Left colon (tissue), 2 donors: ENCODE data around the gene NEURL2. TPM values are rescaled to one million over a fixed set of nuclear protein-coding genes. Genes with fewer than 3 reads are reported as not detected.

ENCODE experiments used
- ATAC-seq: fragments of 200-7000 bp; cut with Tn5 transposase; one replicate; pipeline ENCODE4 v1.9.1; 2020; ENCODE audit warnings: mild to moderate bottlenecking, moderate library complexity
- DNase-seq, 2 donors: peaks; one replicate each; pipeline ENCODE4 v3.0.0-alpha.2; 2020
- intact Hi-C, 2 donors: fragments of 100-400 bp; cut with DNase I in 1 of 2; cut with micrococcal nuclease in 1 of 2; formaldehyde crosslinking; loops; one replicate each; pipeline versions ENCODE4 v1.11.2 to v1.14.0; 2022; cut with DNase I, micrococcal nuclease
- total RNA-seq, 2 donors: library from RNA; stranded (reverse); fragmentation: NEBNext Ultra II Directional; extraction: Animal tissue kit (Norgen Biotek cat#: 25700); gene quantifications; one replicate each; pipeline ENCODE4 v1.2.1, GENCODE V29; 2021
- donor health status: DM: no; HTN: no; CAD: no.
- donor health status: DM: yes; HTN: yes; CAD: no.

The NEURL2 gene
- total RNA-seq, 2 donors from 2014 or later = 4.7 to 5.5 TPM

DNA sequence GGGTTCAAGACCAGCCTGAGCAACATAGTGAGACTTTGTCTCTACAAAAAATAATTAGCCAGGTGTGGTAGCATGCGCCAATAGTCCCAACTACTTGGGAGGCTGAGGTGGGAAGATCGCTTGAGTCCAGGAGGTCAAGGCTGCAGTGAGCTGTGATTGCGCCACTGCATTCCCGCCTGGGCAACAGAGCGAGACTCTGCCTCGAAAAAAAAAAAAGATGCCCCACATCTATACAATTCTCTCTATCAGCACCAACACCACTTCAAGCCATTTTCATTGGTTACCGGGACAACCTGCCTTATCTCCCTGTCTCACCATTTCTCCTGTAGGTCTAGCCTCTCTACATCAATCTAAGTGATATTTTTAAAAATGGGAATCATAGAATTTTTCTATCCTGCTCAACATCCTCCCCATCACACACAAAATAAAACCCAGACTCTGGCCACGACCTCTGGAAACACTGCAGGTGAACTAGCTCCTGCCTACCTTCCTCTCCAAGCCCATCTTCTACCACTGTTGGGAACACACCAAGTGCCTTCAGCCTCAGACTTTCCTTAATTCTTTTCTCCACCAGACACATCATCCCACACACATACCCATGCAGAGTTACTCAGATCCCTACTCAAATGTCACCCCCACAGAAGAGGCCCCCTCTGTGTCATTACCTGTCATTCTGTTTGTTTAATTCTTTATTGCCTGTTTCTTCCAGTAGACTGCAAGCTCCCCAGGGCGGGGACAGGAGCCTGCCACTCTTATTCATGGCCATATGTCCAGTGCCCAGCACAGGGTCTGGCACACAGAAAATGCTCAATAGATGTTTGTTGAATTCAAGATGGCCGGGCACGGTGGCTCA is 30.6 kb upstream of the NEURL2 start:
- intact Hi-C loops = no loop called here
- ATAC-seq (peak; percentile 39), DNase-seq (no peak)

DNA sequence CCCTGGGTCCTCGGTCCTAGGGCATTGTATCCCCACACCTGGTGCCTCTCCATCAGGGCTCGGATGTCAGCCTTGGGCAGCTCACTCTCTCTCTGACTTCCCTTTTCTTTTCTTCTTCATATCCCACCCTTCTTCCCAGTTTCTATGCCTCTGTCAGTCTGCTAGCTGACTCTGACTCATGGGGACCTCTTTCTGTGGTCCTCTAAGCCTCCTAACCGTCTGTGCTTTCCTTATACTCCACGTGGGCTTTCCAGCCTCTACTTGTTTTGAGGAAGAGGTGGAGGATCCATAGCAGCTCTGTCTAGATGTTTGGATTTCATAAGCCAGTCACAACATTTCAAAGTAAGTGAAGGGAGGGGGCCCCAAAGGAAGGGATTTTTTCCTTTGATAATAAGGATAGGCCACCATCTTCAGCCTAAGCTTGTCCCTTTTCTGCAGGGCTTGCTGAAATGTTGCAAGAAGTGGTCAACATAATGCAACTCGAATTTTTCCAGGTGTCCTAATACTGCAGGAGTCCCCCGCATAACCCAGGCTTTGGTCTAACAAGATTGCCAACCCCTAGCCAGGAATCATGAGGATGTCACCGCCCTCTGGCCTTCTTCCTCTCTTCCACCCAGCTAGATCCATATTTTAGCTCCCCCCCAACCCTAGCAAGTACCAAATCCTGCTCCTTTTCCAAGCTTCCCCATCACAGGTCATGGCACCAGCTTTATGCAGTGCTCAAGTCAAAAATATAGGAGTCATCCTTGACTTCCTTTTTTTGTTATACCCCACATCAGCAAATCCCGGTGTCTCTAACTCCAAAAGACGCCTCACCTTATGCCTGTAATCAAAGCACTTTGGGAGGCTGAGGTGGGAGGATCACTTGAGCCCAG is 29.7 kb upstream of the NEURL2 start:
- no peak for ATAC-seq
- intact Hi-C loops = no loop called here
- no peak for DNase-seq

DNA sequence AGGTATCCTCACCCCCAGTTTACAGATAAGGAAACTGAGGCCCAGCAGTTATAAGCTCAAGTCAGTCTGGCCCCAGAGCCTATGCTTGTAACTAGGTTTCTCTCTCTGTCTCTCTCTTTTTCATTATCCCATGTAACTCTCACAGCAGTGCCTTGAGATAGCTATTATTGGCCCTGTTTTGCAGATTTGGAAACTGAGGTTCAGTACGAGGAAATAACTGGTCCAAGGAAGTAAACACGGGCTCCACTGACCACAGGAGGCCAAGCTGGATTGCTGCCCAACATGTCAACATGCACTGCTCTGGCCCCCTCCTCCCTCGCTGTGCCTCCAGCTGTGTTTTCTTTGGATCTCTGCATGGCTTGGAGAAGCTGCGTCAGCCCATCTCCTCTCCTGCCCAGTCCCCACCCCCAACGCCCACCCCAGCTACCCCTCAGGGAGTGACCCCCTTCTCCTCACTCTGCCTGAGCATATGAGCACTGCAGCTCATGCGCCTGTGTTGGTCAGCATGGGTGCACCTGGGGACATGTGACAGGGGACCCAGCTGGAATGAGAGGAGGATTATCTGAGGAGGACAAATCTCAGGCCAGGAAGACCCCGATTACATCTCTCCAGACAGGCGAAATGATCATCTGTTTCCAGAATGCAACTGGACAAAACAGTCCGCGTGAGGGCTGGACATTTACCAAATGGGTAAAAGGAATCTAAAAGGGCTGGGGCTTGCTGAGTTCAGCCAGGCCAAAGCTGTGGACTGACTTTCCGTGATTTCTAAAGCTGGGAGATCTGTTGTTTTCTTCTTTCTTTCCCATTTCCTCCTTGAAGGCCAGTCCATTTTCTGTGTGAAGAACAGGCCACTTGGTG is 28.8 kb upstream of the NEURL2 start:
- intact Hi-C loops = loop anchor here in 1 of 2 donors (10.0 kb wide), 1 partner anchor 505 kb away; the partner anchor contains the start of gene PIGT
- peak; percentile 48 to 50 for DNase-seq
- no peak for ATAC-seq

DNA sequence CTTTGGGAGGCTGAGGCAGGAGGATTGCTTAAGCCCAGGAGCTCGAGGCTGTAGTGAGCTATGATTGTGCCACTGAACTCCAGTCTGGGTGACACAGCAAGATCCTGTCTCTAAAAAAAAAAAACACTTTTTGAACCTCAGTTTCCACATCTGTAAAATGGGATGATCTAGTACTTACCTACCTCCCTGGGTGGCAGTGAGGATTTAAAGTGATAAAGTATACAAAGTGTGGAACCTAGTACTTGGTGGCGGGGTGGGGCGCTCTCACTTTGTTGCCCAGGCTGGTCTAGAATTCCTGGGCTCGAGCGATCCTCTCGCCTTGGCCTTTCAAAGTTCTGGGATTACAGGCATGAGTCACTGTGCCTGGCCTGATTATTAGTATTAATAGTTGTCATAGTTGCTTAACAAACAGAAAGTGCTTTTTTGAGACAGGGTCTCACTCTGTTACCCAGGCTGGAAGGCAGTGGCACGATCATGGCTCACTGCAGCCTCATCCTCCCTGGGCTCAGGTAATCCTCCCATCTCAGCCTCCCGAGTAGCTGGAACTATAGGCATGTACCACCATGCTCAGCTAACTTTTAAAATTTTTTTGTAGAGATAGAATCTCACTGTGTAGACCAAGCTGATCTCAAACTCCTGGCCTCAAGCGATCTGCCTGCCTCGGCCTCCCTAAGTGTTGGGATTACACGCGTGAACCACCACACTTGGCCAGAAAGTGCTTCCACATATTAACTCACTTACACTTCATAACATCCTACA is 27.9 kb upstream of the NEURL2 start:
- DNase-seq = no peak
- no peak for ATAC-seq
- intact Hi-C loops = loop anchor here in 1 of 2 donors (10.0 kb wide), 1 partner anchor 504 kb away; the partner anchor contains the start of gene PIGT

DNA sequence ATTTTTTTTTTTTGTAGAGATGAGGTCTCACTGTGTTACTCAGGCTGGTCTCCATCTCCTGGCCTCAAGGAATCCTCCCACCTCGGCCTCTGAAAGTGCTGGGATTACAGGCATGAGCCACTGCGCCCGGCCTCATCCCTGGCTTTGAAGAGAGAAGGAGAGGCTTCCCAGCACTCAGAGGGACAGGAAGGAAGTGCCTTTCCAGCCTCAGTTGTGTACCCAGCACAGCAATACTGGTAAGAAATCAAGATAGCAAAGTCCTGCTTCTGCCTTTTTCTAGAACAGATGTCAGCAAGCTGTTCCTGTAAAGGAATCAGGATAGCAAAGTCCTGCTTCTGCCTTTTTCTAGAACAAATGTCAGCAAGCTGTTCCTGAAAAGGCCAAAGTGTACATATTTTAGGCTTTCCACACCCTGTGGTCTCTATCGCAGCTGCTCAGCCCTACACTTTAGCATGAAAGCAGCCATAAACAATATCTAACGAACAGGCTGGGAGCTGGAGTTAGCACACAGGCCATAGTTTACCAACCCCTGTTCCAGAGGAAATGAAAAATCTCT is 27.3 kb upstream of the NEURL2 start:
- DNase-seq (no peak), ATAC-seq (peak; percentile 65)
- intact Hi-C loops = loop anchor here in 1 of 2 donors (10.0 kb wide), 1 partner anchor 503 kb away; the partner anchor contains the start of gene PIGT

DNA sequence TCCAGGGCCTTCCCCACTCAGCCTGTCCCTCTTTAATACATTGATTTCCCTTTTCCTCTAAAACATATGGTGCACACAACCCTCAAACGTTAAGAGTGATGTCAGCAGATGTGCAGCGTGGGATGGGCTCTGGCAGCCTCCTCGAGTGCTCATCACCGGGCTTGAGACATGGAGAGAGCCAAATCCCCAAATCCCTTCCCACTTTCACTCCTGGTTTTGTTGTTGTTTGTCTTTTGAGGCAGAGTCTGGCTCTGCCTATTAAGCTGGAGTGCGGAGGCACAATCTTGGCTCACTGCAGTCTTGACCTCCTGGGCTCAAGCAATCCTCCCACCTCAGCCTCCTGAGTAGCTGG is 26.8 kb upstream of the NEURL2 start:
- intact Hi-C loops = loop anchor here in 1 of 2 donors (10.0 kb wide), 1 partner anchor 503 kb away; the partner anchor contains the start of gene PIGT
- ATAC-seq = no peak
- DNase-seq = no peak

DNA sequence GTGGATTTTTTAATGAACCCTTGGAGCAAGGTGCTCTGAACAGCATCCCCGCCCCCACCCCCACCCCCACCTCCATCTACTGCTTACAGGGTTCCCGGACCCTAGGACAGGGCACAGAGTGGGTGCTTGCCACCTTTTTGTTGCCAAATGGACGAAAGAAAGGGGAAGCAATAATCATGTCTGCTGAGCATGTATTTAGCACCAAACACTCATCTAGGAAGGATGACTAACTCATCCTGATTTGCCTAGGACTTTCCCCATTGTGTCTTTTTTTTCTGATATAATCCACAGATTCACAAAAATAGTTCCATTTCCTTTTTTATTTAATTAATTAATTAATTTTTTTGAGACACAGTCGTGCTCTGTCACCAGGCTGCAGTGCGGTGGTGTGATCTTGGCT is 22.1 kb upstream of the NEURL2 start:
- DNase-seq (no peak), ATAC-seq (no peak)
- intact Hi-C loops = loop anchor here in 1 of 2 donors (10.0 kb wide), 1 partner anchor 498 kb away; the partner anchor contains the start of gene PIGT

DNA sequence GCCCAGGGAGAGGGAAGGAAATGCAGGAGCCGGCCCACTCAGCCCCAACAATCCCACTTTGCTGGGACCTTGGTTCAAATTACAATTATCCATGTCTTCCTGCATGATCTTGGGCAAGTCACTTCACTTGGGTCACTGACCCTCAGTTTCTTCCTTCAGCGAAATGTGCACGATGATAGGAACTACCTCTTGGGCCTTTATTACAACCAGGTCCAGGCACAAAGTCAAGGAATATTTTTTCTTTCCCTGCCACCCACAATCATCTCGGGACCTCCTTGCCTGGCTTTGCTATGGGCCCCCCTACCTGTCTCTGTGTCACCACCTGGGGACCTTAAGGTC is 21.3 kb upstream of the NEURL2 start:
- ATAC-seq (no peak), DNase-seq (no peak)
- intact Hi-C loops = loop anchor here in 1 of 2 donors (10.0 kb wide), 1 partner anchor 498 kb away; the partner anchor contains the start of gene PIGT

DNA sequence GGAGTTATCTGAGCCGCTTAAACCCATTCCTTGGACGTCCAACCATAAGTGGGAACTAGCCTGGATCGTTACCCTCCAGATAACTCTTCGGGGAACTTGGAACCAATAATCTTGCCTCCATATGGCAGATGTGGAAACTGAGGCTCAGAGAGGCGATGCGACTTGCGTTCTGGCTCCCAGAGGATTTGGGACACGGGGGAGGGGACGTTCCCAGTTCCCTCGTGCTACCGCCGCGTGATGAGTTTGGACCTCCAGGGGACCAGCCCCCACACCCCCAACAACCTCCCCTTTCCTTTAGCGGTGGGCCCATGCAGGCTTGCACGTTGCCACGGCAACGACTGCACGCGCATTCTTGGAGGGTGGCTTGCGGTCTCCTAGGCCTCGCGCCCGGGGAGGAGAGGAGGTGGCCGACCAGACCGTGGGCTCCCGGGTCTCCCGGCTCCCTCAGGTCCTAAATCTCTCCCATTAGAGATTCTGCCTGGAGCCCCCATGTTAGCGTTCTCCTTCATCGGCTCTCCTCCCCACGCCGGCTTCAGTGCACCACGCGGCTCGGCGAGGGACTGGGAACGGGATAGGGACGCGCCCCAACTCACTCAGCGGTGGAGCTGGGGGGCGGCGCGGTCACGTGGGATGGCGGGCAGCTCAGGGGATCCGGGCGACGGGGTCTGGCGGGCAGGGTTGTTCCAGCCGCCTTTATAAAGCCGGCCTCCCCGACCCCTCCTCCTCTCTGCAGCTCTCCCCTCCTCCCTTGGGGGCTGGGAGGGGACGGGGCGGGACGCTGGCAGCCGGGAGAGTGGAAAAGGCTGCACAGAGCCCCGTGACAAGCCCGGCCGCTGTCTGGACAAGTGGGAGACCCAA is 20.7 kb upstream of the NEURL2 start, which contains the start of gene PLTP:
TSS of gene PLTP (minus strand) at position 670 of the 858 bp plus-strand sequence. CDS start 703 bp downstream, outside the sequence.
- intact Hi-C loops = loop anchor here in 1 of 2 donors (10.0 kb wide), 1 partner anchor 497 kb away; the partner anchor contains the start of gene PIGT
- peak; percentile 59 to 71 for DNase-seq
- ATAC-seq = peak; percentile 8

DNA sequence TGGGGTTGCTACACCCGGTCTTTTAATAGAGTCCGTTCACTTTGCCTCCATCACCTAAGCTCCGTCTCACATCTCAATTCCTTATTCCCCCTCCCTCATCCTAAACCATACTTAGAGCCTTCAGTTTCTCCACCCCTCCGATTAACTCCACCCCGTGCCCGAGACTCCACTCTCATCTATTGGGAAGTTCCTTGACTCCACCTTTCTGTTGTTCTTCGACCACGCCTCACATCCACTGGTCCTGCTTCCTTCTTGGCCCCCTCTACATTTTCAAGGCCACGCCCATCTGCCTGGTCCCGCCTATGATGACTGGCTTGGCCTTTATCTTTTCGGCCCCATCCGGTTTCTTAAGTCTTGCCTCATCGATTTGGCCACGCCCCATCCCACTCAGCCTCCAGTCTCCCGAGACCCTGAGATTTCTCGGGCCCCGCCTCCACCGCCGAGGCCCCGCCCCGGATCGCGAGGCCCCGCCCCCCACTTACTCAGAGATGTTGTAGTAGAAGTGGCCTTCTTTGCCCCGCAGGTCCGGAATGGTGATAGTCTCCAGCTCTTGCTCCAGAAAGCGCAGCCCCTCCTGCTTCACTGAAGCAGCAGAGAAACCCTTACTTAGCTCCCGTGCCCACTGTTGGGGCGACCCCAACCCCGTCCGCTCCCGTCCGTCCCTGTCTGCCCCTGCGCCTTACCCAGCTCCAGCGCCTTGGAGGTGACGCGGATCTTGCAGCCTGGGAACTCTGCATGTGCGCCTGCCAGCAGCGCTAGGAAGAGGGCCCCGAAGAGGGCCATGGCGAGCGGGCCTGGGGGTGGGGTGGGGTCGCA is 19.9 kb upstream of the NEURL2 start:
- intact Hi-C loops = loop anchor here in 1 of 2 donors (10.0 kb wide), 1 partner anchor 496 kb away; the partner anchor contains the start of gene PIGT
- ATAC-seq = peak; percentile 84
- DNase-seq = peak; percentile 96 to 98

DNA sequence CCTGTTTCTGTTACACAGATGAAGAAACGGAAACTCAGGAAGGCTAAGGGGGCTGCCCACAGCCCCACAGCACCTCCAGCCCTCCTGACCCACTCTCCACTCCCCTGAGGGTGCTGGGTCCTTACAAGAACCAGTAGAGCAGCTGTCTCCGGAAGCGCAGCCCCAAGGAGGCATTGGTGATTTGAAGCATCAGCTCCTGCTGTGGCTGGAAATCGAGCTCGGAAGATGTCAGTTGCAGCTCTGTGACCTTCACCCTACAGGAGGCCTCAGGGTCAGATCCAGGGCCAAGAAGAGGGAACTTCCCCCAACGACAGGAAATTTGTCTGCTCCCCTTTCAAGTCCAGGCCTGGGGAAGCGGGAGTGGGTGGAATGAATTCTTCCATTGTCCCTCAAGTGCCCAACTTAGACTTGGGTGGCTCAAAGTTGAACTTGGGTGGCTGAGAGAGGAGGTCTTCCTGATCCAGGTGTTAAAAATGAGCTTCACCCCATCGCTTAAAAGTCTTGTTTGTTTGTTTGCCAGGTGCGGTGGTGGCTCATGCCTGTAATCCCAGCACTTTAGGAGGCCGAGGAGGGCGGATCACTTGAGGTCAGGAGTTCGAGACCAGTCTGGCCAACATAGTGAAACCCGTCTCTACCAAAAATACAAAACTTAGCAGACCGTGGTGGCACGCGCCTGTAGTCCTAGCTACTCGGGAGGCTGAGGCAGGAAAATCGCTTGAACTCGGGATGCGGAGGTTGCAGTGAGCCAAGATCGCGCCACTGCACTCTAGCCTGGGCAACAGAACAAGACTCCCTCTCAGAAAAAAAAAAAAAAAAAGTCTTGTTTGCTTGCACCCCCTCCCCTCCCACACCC is 19.0 kb upstream of the NEURL2 start:
- DNase-seq (no peak), ATAC-seq (no peak)
- intact Hi-C loops = loop anchor here in 1 of 2 donors (10.0 kb wide), 1 partner anchor 495 kb away; the partner anchor contains the start of gene PIGT

DNA sequence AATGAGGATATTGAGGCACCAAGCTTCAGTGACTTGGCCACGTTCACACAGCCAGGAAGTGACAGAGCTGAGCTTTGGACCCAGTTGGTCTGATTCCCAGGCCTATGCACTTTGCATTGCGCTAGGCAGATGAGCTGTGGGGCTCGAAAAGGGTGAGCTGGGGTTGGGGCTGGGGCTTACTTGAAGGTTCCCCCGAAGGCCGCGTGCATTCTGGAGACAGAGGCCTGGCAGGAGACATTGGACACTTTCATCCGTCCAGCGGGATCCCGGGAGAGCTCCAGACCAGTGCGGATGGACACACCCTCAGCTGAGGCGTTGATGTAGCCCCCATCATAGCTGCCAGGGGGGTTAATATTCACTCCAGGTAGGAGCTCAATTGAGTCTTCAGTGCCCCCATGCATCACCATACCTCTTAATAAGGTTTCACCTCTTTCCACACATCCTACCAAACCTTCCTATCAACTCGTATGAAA is 18.4 kb upstream of the NEURL2 start:
- DNase-seq = no peak
- peak; percentile 21 for ATAC-seq
- intact Hi-C loops = no loop called here

DNA sequence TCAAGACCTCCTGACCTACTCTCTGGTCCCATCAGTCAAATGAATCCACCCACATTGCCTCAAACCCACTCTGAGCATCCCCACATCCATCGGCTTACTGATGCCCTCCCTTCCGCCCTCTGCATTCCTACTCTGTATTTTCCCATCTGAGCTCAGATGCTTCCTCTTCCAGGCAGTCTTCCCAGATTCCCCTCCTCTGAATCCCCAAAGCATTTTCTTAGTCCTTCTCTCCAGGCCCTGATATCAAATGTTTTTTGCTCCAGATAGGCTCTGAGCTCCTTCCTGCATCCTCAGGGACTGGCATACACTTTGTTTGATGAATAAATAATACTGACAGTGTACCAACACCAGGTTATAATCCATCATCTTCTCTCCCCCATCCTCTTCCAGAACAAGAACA is 17.1 kb upstream of the NEURL2 start:
- intact Hi-C loops = no loop called here
- DNase-seq (no peak), ATAC-seq (no peak)

DNA sequence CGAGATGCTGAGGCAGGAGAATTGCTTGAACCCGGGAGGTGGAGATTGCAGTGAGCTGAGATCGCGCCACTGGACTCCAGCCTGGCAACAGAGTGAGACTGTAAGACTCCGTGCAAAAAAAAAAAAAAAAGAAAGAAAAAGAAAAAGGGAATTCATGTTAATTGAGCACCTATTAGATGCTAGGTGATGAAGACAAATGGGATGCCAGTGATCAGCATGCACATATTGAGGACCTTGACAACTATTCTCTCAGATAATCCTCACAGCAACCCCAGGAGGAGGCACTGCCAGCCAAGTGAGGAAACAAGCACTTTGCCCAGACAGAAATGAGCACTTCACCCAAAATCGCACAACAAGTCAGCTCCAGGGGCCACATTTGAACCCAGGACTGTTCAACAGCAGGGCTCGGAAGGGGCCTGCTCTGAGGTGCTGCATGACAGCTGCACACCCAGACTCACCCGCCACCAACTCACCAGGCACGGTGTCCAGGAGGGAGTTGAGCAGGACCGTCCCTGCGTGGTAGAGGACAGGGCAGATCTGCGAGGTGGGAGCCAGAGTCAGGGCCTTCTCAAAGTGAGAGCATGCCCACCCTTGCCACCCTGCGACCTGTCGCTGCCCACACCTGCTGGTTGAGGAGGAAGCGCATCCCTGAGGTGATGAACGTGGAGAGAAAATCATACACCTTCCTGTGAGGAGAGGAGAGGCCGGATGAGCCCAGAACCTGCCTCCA is 16.4 kb upstream of the NEURL2 start:
- intact Hi-C loops = no loop called here
- ATAC-seq = no peak

More for the DNA sequence above, 16.4 kb upstream of the NEURL2 start:
- DNase-seq = no peak
